H9 (cell line): Measurements from ENCODE around the gene DNAH1. TPM values are rescaled to one million over a fixed set of nuclear protein-coding genes. Genes with fewer than 3 reads are reported as not detected.

ENCODE experiments used
- DNase-seq: peaks from one replicate; pipeline ENCODE4 v3.0.0-alpha.2; 2017
- H2AFZ ChIP-seq: one replicate; pipeline ENCODE4 v1.6.1; 2013; ENCODE audit warnings: mild to moderate bottlenecking, low read length, control low read depth, moderate library complexity
- H2AK5ac ChIP-seq: 2 replicates; pipeline ENCODE4 v1.6.1; 2013; ENCODE audit warnings: low read length, control low read depth, mixed read lengths; ENCODE audit not compliant: insufficient read length
- H2BK120ac ChIP-seq: one replicate; pipeline ENCODE4 v1.6.1; 2013; ENCODE audit warnings: low read depth, mild to moderate bottlenecking, low read length, control low read depth, inconsistent platforms; ENCODE audit not compliant: poor library complexity, severe bottlenecking
- H2BK12ac ChIP-seq: 2 replicates; pipeline ENCODE4 v1.6.1; 2013; ENCODE audit warnings: low read length, control low read depth, mixed read lengths, low read depth; ENCODE audit not compliant: insufficient read length
- H2BK15ac ChIP-seq: 2 replicates; pipeline ENCODE4 v1.6.1; 2013; ENCODE audit warnings: low read depth, low read length, control low read depth
- H2BK20ac ChIP-seq: one replicate; pipeline ENCODE4 v1.6.1; 2013; ENCODE audit warnings: low read depth, mild to moderate bottlenecking, low read length, control low read depth, inconsistent platforms; ENCODE audit not compliant: poor library complexity, severe bottlenecking
- H2BK5ac ChIP-seq: 2 replicates; pipeline ENCODE4 v1.6.1; 2013; ENCODE audit warnings: low read length, control low read depth, mixed read lengths; ENCODE audit not compliant: insufficient read length
- H3K14ac ChIP-seq: 2 replicates; pipeline ENCODE4 v1.6.1; 2013; ENCODE audit warnings: low read length, control low read depth; ENCODE audit not compliant: insufficient read depth
- H3K18ac ChIP-seq: 2 replicates; pipeline ENCODE4 v1.6.1; 2013; ENCODE audit warnings: low read depth, mild to moderate bottlenecking, mixed read lengths, low read length, control low read depth; ENCODE audit not compliant: insufficient read length
- H3K23ac ChIP-seq: 2 replicates; pipeline ENCODE4 v1.6.1; 2013; ENCODE audit warnings: low read length, control low read depth, mixed read lengths, low read depth; ENCODE audit not compliant: insufficient read length
- H3K23me2 ChIP-seq: 2 replicates; pipeline ENCODE4 v1.6.1; 2013; ENCODE audit warnings: low read depth, mild to moderate bottlenecking, mixed read lengths, low read length, control low read depth; ENCODE audit not compliant: insufficient read length, poor library complexity, severe bottlenecking
- H3K27ac ChIP-seq: 2 replicates; pipeline ENCODE4 v1.5.1; 2013; ENCODE audit warnings: low read length, control low read depth, mixed read lengths, low read depth; ENCODE audit not compliant: insufficient read length
- H3K27me3 ChIP-seq: 2 replicates; pipeline ENCODE4 v1.6.1; 2013; ENCODE audit warnings: low read length, control low read depth, inconsistent platforms; ENCODE audit not compliant: insufficient read depth
- H3K4ac ChIP-seq: 2 replicates; pipeline ENCODE4 v1.6.1; 2013; ENCODE audit warnings: low read depth, mild to moderate bottlenecking, control low read depth, inconsistent platforms, low read length, moderate library complexity
- H3K4me1 ChIP-seq: 2 replicates; pipeline ENCODE4 v1.6.1; 2013; ENCODE audit warnings: low read length, control low read depth, inconsistent platforms; ENCODE audit not compliant: insufficient read depth
- H3K4me2 ChIP-seq: 2 replicates; pipeline ENCODE4 v1.6.1; 2013; ENCODE audit warnings: low read length, control low read depth, mixed read lengths; ENCODE audit not compliant: insufficient read length, insufficient read depth
- H3K56ac ChIP-seq: 2 replicates; pipeline ENCODE4 v1.6.1; 2013; ENCODE audit warnings: low read depth, mild to moderate bottlenecking, mixed read lengths, low read length, control low read depth; ENCODE audit not compliant: insufficient read length
- H3K79me1 ChIP-seq: 2 replicates; pipeline ENCODE4 v1.6.1; 2013; ENCODE audit warnings: low read depth, mild to moderate bottlenecking, moderate library complexity, low read length, control low read depth, inconsistent platforms; ENCODE audit not compliant: insufficient read depth, poor library complexity, severe bottlenecking
- H3K79me2 ChIP-seq: 2 replicates; pipeline ENCODE4 v1.6.1; 2013; ENCODE audit warnings: low read length, control low read depth, inconsistent platforms; ENCODE audit not compliant: insufficient read depth
- H3K9ac ChIP-seq: 2 replicates; pipeline ENCODE4 v1.6.1; 2013; ENCODE audit warnings: low read length, control low read depth, mixed read lengths; ENCODE audit not compliant: insufficient read length; ENCODE audit errors: extremely low read depth
- H3K9me3 ChIP-seq: one replicate; pipeline ENCODE4 v1.6.1; 2013; ENCODE audit warnings: low read depth, low read length, inconsistent platforms; ENCODE audit not compliant: control insufficient read depth
- H3T11ph ChIP-seq: one replicate; pipeline ENCODE4 v1.6.1; 2013; ENCODE audit warnings: mild to moderate bottlenecking, low read length, control low read depth, inconsistent platforms
- H4K20me1 ChIP-seq: one replicate; pipeline ENCODE4 v1.6.1; 2013; ENCODE audit not compliant: control insufficient read depth, insufficient read length, insufficient read depth
- H4K5ac ChIP-seq: 2 replicates; pipeline ENCODE4 v1.6.1; 2013; ENCODE audit warnings: low read depth, mild to moderate bottlenecking, mixed read lengths, low read length, control low read depth; ENCODE audit not compliant: insufficient read length
- H4K8ac ChIP-seq: replicated peaks from 2 replicates; pipeline ENCODE4 v1.6.1; 2013; ENCODE audit warnings: low read length, control low read depth, mixed read lengths, low read depth; ENCODE audit not compliant: insufficient read length
- H4K91ac ChIP-seq: 2 replicates; pipeline ENCODE4 v1.6.1; 2013; ENCODE audit warnings: low read depth, mild to moderate bottlenecking, moderate library complexity, mixed read lengths, low read length, control low read depth; ENCODE audit not compliant: insufficient read length
- H3K27ac Mint-ChIP-seq, 3 experiments: 2 replicates in 2 of 3; 3 replicates in 1 of 3; pipeline ENCODE4 v1.8.0; 2020 to 2021; ENCODE audit warnings: mixed read lengths in 3 of 3, mild to moderate bottlenecking in 1 of 3, moderate library complexity in 1 of 3
- H3K27me3 Mint-ChIP-seq: 2 replicates; pipeline ENCODE4 v1.8.0; 2021; ENCODE audit warnings: low read depth, mild to moderate bottlenecking, moderate library complexity, mixed read lengths
- H3K36me3 Mint-ChIP-seq, 3 experiments: 2 replicates in 2 of 3; 3 replicates in 1 of 3; pipeline ENCODE4 v1.8.0; 2020 to 2021; ENCODE audit warnings: low read depth in 3 of 3, mixed read lengths in 3 of 3; ENCODE audit not compliant: insufficient read depth in 1 of 3
- H3K4me1 Mint-ChIP-seq, 2 experiments: 2 replicates each; pipeline ENCODE4 v1.8.0; 2020; ENCODE audit warnings: mixed read lengths in 2 of 2
- H3K4me3 Mint-ChIP-seq, 2 experiments: 2 replicates in 1 of 2; 3 replicates in 1 of 2; pipeline ENCODE4 v1.8.0; 2020 to 2021; ENCODE audit warnings: mild to moderate bottlenecking in 2 of 2, mixed read lengths in 2 of 2, moderate library complexity in 1 of 2
- H3K9me3 Mint-ChIP-seq, 2 experiments: 2 replicates in 1 of 2; 3 replicates in 1 of 2; pipeline ENCODE4 v1.8.0; 2020; ENCODE audit warnings: mild to moderate bottlenecking in 2 of 2, mixed read lengths in 2 of 2, moderate library complexity in 1 of 2
- WGBS: extraction: QIAGEN DNeasy Blood & Tissue Kit; methylation state at CpG from one replicate; pipeline ENCODE4 v1.1.7; 2013; ENCODE audit warnings: missing lambda C conversion rate, low lambda C conversion rate, mixed read lengths; ENCODE audit not compliant: insufficient read length; ENCODE audit errors: extremely low coverage; 5-methylcytosine and 5-hydroxymethylcytosine counted together
- total RNA-seq: library from RNA; stranded (reverse); gene quantifications from 2 replicates; pipeline ENCODE4 v1.2.1, GENCODE V29; 2021
- TF ChIP-seq, protein P1 (sequence below): fragments of 200-600 bp; sonication (generic); conservative IDR thresholded peaks from 3 replicates; pipeline ENCODE4 v1.8.0; 2021; ENCODE audit warnings: antibody characterized with exemption, mild to moderate bottlenecking

Gene DNAH1
- total RNA-seq, 1 experiment from 2014 or later = 2.0 TPM

DNA sequence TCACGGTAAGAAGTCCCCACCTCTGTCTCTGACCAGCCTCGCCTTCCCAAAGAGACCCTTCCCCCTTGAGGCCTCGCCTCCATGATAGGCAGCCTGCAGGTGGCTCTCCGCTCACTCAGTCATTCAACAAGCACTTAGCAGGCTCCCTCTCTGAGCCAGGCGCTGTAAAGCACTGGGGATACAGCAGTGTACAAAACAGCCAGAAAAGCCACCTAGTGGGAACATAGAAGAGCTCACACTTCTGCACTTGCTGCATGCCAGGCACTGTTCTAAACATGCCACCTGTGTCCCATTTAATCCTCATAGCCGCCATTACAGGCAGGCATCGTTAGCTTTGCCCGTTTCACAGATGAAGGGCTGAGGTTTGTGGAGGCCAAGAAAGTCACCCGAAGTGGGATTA lies 72.8 kb downstream of the DNAH1 start:
- no peak overlapping the region for H2AFZ ChIP-seq
- no peak overlapping the region for H3K27ac Mint-ChIP-seq
- H4K20me1 ChIP-seq = no peaks in the 10 kb centered on the region
- no peak overlapping the region for H3K18ac ChIP-seq
- no peak overlapping the region for H2BK5ac ChIP-seq
- no peak overlapping the region for H4K8ac ChIP-seq
- no peaks in the 10 kb centered on the region; a peak in 1 of 7 replicates for H3K36me3 Mint-ChIP-seq
- no peak overlapping the region for H4K91ac ChIP-seq
- no peaks in the 10 kb centered on the region for H3K79me2 ChIP-seq
- no peaks in the 10 kb centered on the region for H3K79me1 ChIP-seq
- no peaks in the 10 kb centered on the region for H3K4me1 ChIP-seq
- no peak overlapping the region for H3K14ac ChIP-seq
- H3K56ac ChIP-seq = no peak overlapping the region
- no peak overlapping the region for H3K4ac ChIP-seq
- no peak overlapping the region for H4K5ac ChIP-seq
- TF ChIP-seq, protein P1, sequence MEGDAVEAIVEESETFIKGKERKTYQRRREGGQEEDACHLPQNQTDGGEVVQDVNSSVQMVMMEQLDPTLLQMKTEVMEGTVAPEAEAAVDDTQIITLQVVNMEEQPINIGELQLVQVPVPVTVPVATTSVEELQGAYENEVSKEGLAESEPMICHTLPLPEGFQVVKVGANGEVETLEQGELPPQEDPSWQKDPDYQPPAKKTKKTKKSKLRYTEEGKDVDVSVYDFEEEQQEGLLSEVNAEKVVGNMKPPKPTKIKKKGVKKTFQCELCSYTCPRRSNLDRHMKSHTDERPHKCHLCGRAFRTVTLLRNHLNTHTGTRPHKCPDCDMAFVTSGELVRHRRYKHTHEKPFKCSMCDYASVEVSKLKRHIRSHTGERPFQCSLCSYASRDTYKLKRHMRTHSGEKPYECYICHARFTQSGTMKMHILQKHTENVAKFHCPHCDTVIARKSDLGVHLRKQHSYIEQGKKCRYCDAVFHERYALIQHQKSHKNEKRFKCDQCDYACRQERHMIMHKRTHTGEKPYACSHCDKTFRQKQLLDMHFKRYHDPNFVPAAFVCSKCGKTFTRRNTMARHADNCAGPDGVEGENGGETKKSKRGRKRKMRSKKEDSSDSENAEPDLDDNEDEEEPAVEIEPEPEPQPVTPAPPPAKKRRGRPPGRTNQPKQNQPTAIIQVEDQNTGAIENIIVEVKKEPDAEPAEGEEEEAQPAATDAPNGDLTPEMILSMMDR = no peak
- H2BK15ac ChIP-seq = no peak overlapping the region
- no peaks in the 10 kb centered on the region for H3K23me2 ChIP-seq
- no peak overlapping the region for H3K4me3 Mint-ChIP-seq
- no peak overlapping the region for H2AK5ac ChIP-seq
- no peak overlapping the region for H2BK20ac ChIP-seq
- H3K9ac ChIP-seq = no peak overlapping the region
- H3K9me3 Mint-ChIP-seq = no peaks in the 10 kb centered on the region
- H2BK12ac ChIP-seq = no peak overlapping the region
- H3K27me3 ChIP-seq = no peaks in the 10 kb centered on the region; the same call in 1 of the 2 replicates
- DNase-seq = no peak
- H3K4me2 ChIP-seq = no peak overlapping the region
- no CpG with 5 or more reads among the region's 9 CpGs for WGBS
- H3K27me3 Mint-ChIP-seq = peaks cover 11% of the 10 kb centered on the region
- peaks cover 10 to 14% of the 10 kb centered on the region in 2 experiments for H3K4me1 Mint-ChIP-seq
- H2BK120ac ChIP-seq = no peak overlapping the region
- no peaks in the 10 kb centered on the region for H3K9me3 ChIP-seq
- no peak overlapping the region for H3K23ac ChIP-seq
- H3K27ac ChIP-seq = no peak overlapping the region
- H3T11ph ChIP-seq = no peak overlapping the region
